Daoy (cell line): ENCODE results near the gene DRAXIN. TPM values are rescaled to one million over a fixed set of nuclear protein-coding genes. Genes with fewer than 3 reads are reported as not detected.
A peak's percentile ranks its signal among the peaks of the same experiment; 100 is the strongest.

Experiments
- DNase-seq: peaks from one replicate; pipeline ENCODE4 v3.0.0-alpha.2; 2015; ENCODE audit warnings: low read depth
- total RNA-seq: library from RNA; depleted of rRNA; stranded (reverse); fragments of >200 nt; shearing (Covaris generic); gene quantifications from 2 replicates; pipeline ENCODE4 v1.2.3, GENCODE V29; 2014; rRNA removed

The DRAXIN gene, protein sequence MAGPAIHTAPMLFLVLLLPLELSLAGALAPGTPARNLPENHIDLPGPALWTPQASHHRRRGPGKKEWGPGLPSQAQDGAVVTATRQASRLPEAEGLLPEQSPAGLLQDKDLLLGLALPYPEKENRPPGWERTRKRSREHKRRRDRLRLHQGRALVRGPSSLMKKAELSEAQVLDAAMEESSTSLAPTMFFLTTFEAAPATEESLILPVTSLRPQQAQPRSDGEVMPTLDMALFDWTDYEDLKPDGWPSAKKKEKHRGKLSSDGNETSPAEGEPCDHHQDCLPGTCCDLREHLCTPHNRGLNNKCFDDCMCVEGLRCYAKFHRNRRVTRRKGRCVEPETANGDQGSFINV
- total RNA-seq, result 0.86 and 0.97 TPM in 2 replicates

- DNase-seq, result peak; percentile 51
Measured at GRCh38 chr1:11691302-11691914, at the start of gene DRAXIN. Gene DRAXIN (plus strand): TSS chr1:11691710. CDS start chr1:11706259, 14,549 bp downstream.

- no peak for DNase-seq
Measured at GRCh38 chr1:11641776-11642305, 49.7 kb upstream of the DRAXIN start.

- peak; percentile 70 for DNase-seq
Measured at GRCh38 chr1:11642418-11643017, 49.0 kb upstream of the DRAXIN start.

GRCh38 chr1:11643782-11644181 lies 47.7 kb upstream of the DRAXIN start:
- DNase-seq, result no peak

- DNase-seq, result no peak
Measured at GRCh38 chr1:11645270-11645669, 46.2 kb upstream of the DRAXIN start.

- DNase-seq, result peak; percentile 84
Measured at GRCh38 chr1:11645670-11646265, 45.7 kb upstream of the DRAXIN start.

- DNase-seq, result no peak
Measured at GRCh38 chr1:11646317-11646716, 45.2 kb upstream of the DRAXIN start.

GRCh38 chr1:11647333-11647732 lies 44.2 kb upstream of the DRAXIN start:
- DNase-seq, result no peak

DNA sequence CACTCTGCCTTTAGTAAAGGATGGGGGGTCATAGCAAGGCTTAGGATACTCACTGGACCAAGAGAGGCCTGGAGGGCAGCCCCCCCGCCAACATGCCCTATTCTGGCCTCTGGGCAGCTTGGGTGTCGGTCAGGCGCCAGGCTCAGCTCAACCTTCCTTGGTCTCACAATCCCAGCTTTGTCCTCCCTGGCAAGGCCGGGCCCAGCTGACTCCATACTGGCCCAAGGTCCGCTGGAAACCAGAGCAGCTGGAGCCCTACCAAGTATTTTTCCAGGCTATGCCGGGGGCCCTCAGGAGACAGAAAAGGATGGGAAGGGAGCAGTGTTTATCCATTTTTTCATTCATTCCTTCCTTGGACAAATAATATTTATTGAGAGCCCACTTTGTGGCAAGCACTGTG lies 43.5 kb upstream of the DRAXIN start:
- DNase-seq, result no peak

DNA sequence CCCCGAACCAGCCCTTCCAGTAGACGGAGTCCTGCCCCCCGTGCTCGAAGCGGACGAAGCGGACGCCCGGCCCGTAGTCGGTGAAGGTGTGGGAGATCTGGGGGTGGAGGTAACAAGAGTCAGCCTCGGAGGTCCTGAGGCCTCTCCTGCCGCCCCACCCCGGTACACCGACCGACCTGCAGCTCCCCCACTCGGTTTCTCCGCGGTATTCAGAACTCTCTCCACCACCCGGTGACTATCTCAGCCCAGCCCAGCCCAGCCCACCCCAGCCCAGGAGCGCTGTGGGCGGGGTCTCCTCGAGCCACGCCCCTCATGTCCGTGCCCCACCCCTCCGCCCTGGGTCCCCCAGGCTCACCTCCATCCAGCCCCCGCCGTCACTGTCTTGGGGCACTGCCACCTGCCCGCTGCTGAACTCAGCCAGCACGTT lies 42.8 kb upstream of the DRAXIN start:
- peak; percentile 54 for DNase-seq

DNA sequence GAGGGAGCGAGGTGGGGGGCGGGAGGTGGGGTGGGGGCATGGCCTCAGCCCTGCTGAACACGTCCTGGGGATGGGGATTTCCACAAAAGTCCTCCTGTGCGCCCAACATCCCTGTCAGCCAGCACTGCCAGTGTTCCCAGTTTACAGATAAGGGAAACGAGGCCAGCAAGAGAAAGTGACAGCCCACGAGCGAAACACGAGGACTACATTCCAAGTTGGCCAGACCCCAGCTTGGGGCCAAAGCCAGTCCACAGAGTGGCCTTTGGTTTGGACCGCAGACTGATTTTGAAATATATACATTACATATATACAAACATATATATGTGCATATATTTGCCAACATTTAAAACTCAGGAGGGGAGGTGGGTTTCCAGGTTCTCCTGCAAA lies 42.3 kb upstream of the DRAXIN start:
- DNase-seq, result no peak

GRCh38 chr1:11649624-11650330 lies 41.7 kb upstream of the DRAXIN start:
- DNase-seq, result no peak

GRCh38 chr1:11650331-11650991 lies 41.0 kb upstream of the DRAXIN start:
- peak; percentile 94 for DNase-seq

DNA sequence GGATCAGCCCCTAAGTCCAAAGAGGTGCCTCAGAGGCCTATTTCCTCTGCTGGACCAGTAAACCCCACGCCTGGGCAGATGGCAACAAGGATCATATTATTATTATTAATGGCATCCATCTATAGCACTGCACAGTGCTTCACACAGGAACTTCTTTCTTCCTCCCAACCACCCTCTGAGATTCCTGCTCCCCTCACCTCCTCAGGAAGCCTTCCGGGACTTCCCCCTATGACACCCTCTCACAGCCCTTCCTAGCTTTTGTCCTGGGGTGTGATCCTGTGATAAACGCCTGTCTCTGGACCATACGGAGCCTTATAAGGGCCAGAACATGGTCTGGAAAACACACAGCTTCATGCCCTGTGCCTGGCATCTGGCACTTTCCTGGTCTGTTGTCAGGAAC lies 40.5 kb upstream of the DRAXIN start:
- DNase-seq, result no peak

DNA sequence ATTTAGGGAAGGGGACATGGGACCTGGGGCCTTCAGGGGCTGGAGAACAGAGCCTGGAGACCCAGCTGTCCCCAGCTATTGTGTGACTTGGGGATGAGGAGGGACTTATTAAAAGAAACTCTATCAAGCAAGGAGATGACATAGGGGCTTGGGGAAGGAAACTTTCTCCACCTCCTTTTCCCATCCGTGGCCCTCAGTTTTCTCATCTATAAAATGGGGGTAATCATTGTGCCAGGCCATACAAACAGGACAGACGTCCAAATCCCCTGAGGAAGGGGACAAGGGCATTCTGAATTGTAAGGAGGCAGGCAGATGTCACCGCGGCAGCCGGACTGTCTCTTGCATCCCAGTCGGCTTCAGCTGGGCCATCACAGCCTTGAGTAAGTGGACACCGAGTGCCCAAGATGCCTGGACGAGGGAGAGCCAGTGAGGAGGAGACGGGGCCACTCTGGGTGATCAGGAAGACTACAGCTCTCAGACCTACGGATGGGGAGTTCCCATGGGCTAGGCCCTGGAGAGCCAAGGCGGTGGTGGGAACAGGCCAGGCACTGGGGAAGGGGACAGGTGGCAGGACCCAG lies 39.2 kb upstream of the DRAXIN start:
- DNase-seq, result no peak

GRCh38 chr1:11653101-11653860 lies 38.2 kb upstream of the DRAXIN start:
- DNase-seq, result peak; percentile 81

DNA sequence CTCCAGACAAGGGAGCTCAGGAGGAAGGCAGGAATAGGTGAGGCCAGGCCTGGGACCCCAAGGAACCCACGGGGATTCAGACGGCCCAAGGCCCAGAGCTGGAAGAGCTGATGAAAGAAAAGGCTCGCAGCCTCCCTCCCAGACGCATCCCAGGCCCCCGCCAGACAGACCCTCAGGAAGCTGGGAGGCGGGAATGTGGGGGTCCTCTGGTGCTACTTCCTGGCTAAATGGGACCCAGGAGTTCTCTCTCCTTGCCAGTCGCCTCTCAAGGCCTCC lies 37.7 kb upstream of the DRAXIN start:
- DNase-seq, result no peak

DNA sequence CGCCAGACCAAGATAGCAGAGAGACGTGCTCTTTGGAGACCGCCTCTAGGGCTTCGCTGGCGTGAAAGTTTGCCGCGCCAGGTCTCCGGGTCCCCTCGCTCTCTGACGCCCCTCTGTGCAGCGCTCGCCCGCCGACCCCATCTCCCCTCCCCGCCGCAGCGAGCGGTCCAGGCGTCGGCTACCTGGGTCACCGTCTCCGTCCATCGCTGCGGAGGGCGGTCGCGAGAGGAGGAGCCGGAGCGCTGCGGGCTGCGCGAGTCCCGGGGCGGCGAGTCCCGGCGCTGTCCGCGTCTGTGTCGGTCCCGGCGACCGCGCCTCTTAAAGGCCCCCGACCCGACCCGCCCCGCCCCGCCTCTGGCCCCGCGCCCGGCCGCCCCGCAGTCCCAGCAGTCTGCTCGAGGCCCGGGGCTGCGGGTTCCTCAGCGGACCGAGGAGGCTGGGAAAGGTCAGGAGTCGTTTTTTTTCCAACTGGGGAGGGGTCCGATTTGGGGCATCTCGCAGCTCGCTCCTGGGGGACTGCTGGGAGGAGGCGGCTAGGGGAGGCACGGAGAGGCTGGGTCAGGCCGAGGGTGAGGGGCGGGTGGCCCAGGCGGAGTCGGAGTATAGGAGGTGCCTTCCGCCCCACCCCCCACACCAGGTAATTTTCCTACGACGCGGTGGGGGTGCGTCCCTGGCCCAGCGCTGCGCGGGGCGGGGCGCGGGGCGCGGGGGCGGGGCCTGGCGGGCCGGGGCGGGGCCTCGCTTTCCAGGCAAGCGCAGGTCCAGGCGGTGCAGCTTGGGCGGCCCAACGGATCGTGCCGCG lies 37.2 kb upstream of the DRAXIN start, which contains the start of the genes FBXO2 and FBXO44:
Gene FBXO2, minus strand, starts transcription at position 293 of the 802 bp plus-strand sequence. Its CDS starts 89 bp downstream, at position 204.
Gene FBXO44, plus strand, starts transcription at position 741 of the 802 bp plus-strand sequence. CDS start 959 bp downstream, outside the sequence.
- DNase-seq, result peak; percentile 40
